Activated CD8-positive, alpha-beta memory T cell treated with anti-CD3 and anti-CD28 coated beads for 48 hours (primary cell): Measurements from ENCODE around the gene PDC.

ENCODE experiments used
- DNase-seq, 3 experiments: peaks; one replicate each; pipeline ENCODE4 v3.0.0-alpha.2; 2020; ENCODE audit warnings: low read depth in 2 of 3, low spot score in 2 of 3

PDC gene

DNA sequence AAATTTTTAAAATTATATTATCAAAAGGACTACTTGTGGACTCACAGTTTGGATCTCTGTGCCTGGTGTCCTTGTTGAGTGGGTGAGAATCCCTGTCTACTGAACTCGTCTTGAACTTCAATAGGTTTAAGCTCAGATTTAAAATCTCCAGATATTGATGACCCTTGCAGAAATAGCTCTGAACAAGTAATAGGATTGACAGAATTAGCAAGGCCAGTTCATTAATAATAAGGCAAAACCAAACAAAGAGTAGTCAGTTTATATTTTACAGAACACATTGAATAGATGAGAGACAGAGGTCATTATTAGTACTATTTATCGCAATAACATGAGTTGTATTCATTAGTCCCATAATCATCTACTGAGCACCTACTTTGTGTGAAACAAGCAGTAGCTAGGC is at the start of gene PDC:
TSS of gene PDC (minus strand) at position 101 of the 400 bp plus-strand sequence. CDS start 11,655 bp downstream, outside the sequence.
- DNase-seq: no peak

DNA sequence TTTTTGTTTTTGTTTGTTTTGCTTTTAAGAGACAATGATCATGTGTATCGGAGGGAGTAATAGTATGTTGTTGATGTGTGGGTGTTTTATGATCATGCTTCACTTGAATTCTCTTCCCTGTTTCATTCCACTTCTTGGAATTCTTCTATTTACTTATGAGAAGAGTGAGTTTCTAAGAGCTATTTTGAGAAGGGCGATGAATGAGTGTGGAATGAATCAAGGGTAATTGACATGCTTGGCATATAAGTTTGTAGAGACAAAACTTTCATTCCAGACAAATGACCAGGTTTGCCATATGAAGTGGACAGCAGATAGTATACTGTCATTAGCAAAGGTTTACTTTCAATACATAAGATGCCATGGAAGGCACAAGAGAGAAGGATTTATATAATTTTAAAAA is 42.3 kb upstream of the PDC start:
- no peak for DNase-seq

DNA sequence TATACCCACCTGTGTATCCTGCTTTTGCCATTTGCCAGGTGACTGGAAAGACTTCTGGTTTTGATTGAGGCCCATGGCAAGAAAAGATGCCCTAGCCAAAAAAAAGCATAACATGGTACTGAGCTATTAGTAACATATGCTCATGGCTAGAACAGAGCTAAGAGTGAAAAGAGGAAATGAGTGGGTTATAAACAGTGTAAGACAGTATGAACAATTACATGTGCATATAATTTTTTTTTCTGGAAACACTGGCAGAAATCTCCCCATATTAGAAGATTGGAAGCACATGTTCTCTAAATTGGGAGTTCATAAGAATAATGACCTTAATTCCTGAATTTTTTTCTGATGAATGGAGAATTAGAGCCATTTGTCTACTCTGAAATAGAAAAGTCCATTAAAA is 41.2 kb upstream of the PDC start:
- DNase-seq: no peak

DNA sequence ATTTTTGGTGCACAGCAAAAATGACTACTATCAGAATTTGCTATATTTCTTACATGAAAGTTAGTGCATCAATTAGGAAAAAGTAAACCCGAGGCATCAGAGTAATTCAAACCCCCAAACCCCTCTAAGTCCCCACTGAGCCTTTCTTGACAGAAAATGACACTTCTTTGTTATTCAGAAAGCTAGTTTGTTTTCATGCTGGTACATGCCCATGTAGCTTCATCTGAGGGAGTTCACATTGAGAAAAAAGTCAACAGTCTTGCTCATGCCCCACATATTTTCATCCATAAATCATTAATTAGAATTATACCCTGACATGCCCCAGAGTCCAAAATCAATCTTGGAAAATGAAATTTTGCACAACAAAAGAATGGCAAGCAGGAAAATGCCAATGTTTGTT is 39.9 kb upstream of the PDC start:
- no peak for DNase-seq

- no peak for DNase-seq
Measured at GRCh38 chr1:186499571-186499970, 38.7 kb upstream of the PDC start.

DNA sequence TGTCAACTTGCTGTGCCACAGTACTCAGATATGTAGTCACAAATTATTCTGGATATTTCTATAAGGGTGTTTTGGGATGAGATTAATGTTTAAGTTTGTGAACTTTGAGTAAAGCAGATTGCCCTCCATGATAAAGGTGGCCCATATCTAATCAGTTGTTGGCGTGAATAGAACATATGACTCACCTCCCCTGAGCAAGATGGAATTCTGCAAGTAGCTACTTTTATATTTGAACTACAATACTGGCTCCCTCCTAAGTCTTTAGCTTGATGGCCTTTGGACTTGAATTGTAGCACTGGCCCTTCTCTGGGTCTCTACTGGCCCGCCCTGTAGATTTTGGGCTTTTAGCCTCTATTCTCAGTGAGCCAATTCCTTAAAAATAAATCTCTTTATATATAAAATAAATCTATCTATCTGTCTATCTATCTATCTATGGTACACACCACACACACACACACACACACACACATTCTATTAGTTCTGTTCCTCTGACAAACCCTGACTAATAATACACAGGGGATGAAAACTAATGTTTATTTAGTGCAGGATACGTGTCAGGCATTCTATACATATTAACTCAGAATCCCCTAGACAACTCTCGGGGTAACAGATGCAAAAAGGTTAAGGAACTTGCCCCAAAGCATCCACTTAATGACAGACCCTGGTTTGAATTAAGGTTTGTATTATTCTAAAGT is 37.9 kb upstream of the PDC start:
- DNase-seq: no peak

DNA sequence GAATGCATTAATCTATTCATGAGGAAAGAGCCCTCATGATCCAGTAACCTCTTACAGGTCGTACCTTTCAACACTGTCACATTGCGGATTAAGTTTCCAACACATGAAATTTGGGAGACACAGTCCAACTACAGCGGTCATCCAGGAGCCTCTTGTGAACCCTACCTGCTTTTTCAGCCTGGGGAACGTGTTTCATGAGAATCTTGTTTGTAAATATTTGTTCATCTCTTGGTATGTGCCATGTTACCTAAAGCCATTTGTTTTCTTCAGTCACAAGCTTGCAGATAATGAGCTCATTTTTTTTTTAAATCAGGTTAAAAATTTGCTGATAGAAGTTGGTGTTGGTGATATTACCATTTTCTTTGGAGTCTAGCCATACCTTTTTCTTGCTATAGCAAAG is 37.2 kb upstream of the PDC start:
- no peak for DNase-seq

DNA sequence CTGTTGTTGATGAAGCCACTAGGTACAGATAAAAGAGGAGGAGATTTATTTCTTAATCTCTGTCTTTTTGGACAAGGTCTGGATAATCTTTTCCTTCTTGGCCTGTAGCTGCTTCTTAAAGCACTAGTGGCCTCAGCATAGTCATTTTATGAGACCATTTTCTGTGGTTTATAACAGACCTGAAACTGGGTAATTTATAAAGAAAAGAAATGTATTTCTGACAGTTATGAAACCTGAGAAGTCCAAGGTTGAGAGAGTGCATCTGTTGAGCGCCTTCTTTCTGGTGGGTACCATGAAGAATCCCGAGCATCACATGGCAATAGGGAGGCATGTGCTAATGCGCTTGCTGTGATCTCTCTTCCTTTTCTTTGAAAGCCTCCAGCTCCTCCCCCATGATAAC is 36.7 kb upstream of the PDC start:
- no peak for DNase-seq

- DNase-seq: no peak
Measured at GRCh38 chr1:186496171-186496851, 35.4 kb upstream of the PDC start.

DNA sequence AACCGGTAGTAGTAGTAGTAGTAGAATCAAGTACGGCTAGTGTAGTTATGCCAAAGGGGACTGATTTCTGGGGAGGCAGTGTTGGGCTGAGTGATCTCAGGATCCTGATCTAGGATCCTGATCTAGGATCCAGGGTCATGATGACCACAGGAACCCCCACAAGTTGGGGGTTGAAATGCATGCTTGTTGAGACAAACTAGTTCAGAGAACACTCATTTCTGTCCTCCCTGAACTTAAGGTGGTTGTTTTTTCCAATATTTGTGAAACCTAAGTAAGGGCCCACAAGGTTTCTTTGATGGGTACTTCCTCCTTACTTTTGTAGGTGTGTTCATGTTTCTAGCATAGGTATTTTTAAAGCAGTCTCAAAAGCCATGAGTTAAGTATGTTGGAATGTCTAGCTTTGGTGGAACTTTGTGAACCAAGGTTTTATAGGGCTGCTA is 33.9 kb upstream of the PDC start:
- DNase-seq: no peak

DNA sequence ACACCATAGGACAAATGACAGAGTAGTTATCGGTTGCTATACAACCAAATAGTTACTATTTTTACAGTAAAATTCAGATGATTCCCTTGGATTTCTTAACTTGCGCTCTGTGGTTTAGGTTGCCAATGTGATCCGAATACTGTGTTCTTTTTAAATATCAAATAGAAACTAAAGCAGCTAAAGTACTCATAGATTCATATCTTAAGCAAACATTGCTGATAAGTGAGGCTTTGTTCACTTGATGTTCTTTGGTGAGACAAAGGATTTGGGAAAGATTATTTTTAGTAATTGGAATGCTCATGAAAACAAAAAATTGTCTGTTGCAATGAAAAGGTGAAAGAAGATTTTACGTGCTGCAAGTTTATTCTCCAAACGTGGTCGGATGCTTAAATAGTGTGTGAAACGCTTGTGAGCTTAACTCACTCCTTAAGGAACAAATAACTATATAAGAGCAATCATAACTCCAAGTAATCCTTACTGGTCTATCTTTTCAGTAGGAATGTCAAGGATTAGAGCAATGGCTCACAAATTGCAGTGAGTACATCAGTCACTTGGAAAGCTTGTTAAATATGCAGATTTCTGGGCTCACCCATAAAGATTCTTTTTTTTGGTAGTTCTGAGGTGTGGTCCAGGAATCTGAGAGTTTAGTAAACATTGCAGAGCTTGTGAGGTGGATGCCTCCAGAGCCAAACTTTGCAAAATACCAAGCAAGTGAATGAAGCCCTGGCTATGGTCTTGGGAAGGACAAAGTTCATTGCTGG is 31.8 kb upstream of the PDC start:
- no peak for DNase-seq

DNA sequence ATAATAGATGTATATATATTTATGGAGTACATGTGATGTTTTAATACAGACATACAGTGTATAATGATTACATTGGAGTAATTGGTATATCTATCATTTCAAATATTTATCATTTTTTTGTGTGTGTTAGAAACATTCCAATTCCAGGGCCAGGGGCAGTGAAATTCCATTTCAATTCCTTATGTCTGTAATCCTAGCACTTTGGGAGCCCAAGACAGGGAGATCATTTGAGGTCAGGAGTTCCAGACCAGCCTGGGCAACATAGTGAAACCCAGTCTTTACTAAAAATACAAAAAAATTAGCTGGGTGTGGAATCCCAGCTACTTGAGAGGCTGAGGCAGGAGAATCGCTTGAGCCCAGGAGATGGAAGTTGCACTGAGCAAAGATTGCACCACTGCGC is 30.4 kb upstream of the PDC start:
- DNase-seq: no peak

DNA sequence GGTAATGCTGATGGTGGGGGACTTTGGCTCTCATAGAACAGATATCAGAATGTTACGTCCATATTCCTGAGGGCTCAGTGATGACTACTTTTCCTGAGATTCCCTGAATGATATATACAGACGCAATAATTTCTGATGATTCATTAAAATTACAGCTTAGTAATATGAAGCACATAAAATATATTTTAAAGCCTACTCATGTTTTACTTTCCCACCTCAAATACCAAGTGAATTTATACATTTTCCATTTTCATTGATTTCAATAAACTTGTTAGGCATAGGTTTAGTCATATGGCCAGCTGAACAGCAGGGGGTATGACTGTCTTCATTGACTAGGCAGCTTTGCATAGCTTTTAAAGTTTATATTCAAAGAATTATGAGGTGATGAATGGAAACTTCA is 26.2 kb upstream of the PDC start:
- DNase-seq: no peak

DNA sequence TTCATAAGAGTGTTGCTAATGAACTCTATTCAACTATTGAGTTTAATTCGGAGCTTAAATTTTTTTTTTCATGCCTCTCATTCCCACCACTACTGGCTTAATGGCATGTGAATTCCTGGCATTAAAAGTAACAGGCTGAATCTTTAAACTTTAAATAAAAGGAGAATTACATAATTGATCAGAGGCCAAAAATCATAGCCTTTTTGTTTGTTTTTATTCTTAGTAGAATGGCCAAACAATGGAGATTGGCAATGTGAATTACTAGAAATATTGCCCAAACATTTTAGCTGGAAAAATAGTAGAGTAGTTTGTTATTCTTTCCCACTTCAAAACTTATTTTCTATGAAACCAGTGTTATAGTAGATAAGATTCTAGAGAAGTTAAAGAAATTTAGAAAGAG is 25.1 kb upstream of the PDC start:
- no peak for DNase-seq

GRCh38 chr1:186483561-186483960 is 22.6 kb upstream of the PDC start:
- DNase-seq: no peak

- peak; percentile 10 to 33 (median 20) for DNase-seq
Measured at GRCh38 chr1:186482661-186483255, 21.8 kb upstream of the PDC start.

- DNase-seq: no peak
Measured at GRCh38 chr1:186481303-186481888, 20.5 kb upstream of the PDC start.

- DNase-seq: no peak
Measured at GRCh38 chr1:186479162-186479561, 18.2 kb upstream of the PDC start.

DNA sequence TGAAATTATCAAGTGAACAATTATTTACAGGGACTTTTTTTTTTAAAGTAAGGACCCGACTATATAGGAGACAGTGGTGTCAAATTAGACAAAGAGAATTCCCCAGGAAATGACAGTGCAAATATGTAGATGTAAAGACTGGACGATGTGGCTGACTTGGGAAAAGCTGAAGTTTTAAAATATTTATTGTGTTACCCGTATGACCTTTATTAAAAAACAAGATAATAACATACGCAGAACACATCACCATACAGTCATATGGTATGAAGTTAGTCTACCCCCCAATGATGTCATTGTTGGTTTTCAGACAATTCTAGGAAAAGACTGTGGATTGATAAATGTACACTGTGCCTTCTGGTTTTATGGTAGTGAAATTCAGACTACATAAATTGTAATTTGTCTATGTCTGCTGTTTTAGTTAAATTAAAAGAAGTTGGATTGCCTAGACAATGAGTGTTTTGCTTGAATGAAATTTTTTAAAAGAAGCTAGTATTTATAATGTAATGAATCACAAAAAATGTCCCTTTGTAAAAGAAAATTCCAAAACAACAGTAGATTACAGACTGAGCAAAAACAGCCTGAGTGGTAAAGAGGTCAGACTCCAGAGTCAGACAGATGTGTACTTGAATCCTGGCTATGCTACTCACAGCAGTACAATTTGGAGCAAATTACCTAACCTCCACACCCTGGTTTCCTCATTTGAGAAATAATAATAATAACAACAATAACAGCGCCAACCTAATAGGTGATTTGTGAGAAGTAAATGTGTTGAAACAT is 15.5 kb upstream of the PDC start:
- DNase-seq: no peak

- no peak for DNase-seq
Measured at GRCh38 chr1:186474208-186474607, 13.3 kb upstream of the PDC start.

- DNase-seq: no peak
Measured at GRCh38 chr1:186473047-186473446, 12.1 kb upstream of the PDC start.
